ENCODE results near the gene FAM98C.
"Not testable (repeated sequence)": the region's sequence is repeated elsewhere in the genome, so short reads cannot be mapped to it uniquely, and the experiment has no call there.

FAM98C gene

GRCh38 chr19:38399537-38399936 lies 3.4 kb upstream of the FAM98C start:
- H3K27ac ChIP-seq, result no peak overlapping the region
- TF ChIP-seq ZFX (IDR thresholded peaks at IDR 0.05) (no peak), CTCF (conservative IDR thresholded peaks at IDR 0.05) (no peak)

- no peak for TF ChIP-seq CTCF (conservative IDR thresholded peaks at IDR 0.05)
- TF ChIP-seq ZFX (IDR thresholded peaks at IDR 0.05), result no peak
Measured at GRCh38 chr19:38400361-38400760, 2.5 kb upstream of the FAM98C start.

GRCh38 chr19:38401148-38401547 lies 1.7 kb upstream of the FAM98C start:
- H3K27ac ChIP-seq, result no peak overlapping the region

More at GRCh38 chr19:38400361-38400760, 2.5 kb upstream of the FAM98C start:
- H3K27ac ChIP-seq, result no peak overlapping the region

GRCh38 chr19:38402623-38402966 lies 298 bp upstream of the FAM98C start:
- TF ChIP-seq CTCF (conservative IDR thresholded peaks at IDR 0.05), result no peak

More at GRCh38 chr19:38401148-38401547, 1.7 kb upstream of the FAM98C start:
- TF ChIP-seq CTCF (conservative IDR thresholded peaks at IDR 0.05) (no peak), ZFX (IDR thresholded peaks at IDR 0.05) (no peak)

GRCh38 chr19:38404858-38405257 lies 2.0 kb downstream of the FAM98C start:
- TF ChIP-seq ZFX (IDR thresholded peaks at IDR 0.05) (no peak), CTCF (conservative IDR thresholded peaks at IDR 0.05) (no peak)
- H3K27ac ChIP-seq, result no peak overlapping the region

More at GRCh38 chr19:38402623-38402966, 298 bp upstream of the FAM98C start:
- peak overlapping the region; percentile 90 for H3K27ac ChIP-seq

- H3K27ac ChIP-seq, result no peak overlapping the region
- TF ChIP-seq ZFX (IDR thresholded peaks at IDR 0.05) (no peak), CTCF (conservative IDR thresholded peaks at IDR 0.05) (no peak)
Measured at GRCh38 chr19:38405276-38405675, 2.4 kb downstream of the FAM98C start.

- H3K27ac ChIP-seq, result no peak overlapping the region
- TF ChIP-seq CTCF (conservative IDR thresholded peaks at IDR 0.05) (no peak), ZFX (IDR thresholded peaks at IDR 0.05) (no peak)
Measured at GRCh38 chr19:38409631-38410133, 6.8 kb downstream of the FAM98C start.

- not testable (repeated sequence) for H3K27ac ChIP-seq
Measured at GRCh38 chr19:38410407-38410806, 7.5 kb downstream of the FAM98C start.
